D341Med (cell line): ENCODE data around the gene SCNN1A.

Experiments used
- DNase-seq: peaks from one replicate; pipeline ENCODE4 v3.0.0; 2012; ENCODE audit warnings: low spot score

Gene SCNN1A

DNA sequence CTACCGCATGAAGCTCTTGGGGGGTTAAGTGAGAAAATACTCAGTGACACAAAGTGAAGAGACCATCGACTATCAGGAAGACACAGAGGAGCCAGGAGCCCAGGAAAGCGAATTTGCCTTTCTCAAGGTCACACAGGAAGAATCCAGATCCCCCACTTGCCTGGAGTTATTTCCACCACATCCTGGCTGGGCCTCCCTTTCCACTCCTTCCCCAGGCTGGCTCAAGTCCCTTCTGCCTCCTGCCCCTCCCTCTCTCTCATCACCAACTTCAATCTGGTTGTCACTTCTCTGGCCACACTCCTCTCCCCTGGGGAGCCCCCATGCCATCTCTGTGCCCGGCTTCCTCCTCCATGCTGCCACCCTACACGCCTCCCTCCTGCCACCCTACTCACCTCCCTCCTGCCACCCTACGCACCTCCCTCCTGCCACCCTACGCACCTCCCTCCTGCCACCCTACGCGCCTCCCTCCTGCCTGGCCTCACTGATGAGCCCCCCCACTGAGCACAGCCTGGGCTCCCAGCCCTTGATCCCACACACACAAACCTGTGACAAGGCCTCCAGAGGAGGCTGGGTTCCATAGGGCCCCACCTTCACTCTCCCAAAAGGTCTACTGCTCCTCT lies 6.3 kb downstream of the SCNN1A start:
- no peak for DNase-seq

GRCh38 chr12:6367969-6368892 lies 7.1 kb downstream of the SCNN1A start:
- DNase-seq: no peak

GRCh38 chr12:6367065-6367968 lies 8.0 kb downstream of the SCNN1A start:
- DNase-seq: no peak

DNA sequence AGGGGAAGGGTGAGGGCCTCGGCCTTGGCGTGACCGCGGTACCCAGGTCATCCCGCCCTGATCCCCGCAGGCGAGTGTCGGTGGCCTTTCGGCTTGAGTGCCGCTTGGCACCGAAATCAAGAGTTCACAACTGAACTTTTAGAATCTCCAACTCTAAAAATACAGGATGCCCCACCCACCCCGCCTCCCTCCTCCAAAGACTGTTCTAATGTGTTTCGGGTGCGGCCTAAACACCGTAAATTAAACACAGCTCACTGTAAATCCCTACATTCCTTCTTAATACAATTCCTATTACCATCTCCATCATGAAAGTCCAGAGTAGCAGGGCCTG lies 11.4 kb downstream of the SCNN1A start:
- DNase-seq: no peak

DNA sequence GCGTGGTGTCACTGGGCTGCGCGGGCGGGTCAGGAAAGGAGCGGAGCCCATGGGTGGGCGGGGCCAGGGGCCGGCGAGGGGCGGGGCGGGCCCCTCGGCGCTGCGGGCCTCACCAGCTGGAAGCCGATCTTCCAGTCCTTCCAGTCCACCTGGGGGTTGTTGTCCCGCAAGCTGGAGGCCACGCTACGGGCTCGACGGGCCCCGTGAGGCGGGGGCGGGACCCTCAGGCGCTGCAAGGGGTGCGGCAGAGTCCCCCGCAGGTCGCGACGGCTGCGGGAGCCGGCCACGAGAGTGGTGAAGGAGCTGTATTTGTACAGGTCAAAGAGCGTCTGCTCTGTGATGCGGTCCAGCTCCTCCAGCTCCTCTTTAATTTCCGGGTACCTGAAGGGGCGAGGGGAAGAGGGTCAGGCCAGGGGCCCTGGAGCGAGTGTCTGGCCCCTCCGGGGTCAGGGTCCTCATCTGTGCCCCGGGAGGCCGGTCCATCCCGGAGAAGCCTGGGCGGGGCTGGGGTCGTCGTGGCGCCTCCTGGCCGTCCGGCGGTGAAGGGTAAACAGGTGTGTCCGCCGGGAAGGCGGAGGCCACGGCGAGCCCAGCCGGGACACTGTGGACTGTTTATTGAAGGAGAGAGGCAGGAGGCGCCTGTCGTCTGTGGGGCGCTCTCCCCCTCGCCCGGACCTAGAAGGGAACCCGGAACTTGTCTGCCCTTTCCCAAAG lies 11.9 kb downstream of the SCNN1A start:
- DNase-seq: no peak

GRCh38 chr12:6363010-6363329 lies 12.4 kb downstream of the SCNN1A start:
- no peak for DNase-seq

DNA sequence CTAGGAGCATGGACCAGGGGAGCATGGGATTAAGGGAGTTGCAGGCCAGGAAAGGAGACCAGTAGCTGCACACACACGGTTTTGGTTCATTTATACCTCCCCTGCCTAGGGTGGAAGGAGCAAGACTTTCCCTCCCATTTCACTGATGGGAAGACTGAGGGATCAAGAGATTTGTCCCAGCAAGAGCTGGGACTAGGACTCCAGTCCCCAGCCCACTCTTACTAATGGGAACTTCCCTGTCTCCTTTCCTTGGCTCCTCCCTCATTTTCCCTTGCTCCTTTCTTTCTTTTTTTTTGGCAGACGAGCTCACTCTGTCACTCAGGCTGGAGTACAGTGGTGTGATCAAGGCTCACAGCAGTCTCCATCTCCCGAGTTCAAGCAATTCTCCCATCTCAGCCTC lies 13.0 kb downstream of the SCNN1A start:
- no peak for DNase-seq

DNA sequence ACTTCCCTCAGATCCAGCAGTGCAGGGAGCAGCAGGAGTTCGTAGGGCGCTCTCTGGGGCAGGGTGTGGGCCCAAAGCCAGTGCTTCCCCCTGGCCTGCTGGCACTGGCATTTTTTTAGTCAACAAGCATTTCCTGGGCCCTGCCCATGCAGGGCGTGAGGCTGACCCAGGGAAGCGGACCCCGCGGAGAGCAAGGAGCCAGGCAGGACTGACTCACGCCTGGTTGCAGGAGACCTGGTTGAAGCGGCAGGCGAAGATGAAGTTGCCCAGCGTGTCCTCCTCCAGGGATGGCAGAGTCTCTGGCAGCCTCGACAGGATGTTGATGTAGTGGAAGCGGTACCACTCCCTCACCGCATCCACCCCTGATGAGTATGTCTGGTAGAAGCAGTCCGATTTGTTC lies 13.5 kb downstream of the SCNN1A start:
- DNase-seq: no peak

- DNase-seq: no peak
Measured at GRCh38 chr12:6360578-6361490, 14.5 kb downstream of the SCNN1A start.

DNA sequence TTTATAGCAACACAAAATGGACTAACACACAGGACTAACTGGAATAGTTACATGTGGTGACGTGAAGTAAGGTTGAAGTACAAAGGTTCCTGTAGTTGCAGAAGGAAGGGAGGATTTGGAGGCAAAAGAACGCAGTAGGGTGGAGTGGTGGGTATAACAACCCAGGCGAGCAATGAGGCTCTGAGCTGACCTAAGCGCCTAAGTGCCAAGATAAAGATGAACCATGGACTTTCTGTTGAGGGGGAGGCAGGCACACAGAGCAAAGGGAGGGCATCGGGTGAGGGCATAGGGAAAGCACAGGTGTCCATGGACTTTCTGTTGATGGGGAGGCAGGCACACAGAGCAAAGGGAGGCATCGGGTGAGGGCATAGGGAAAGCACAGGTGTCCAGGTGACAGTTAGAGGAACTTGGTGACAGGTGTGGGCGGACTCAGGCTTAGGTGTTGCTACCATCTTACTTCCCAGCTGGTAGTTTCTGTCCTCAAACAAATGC lies 15.2 kb downstream of the SCNN1A start:
- DNase-seq: no peak

- no peak for DNase-seq
Measured at GRCh38 chr12:6358881-6359280, 16.5 kb downstream of the SCNN1A start.

- DNase-seq: no peak
Measured at GRCh38 chr12:6356374-6356820, 19.0 kb downstream of the SCNN1A start.

- no peak for DNase-seq
Measured at GRCh38 chr12:6355491-6356373, 19.6 kb downstream of the SCNN1A start.

- DNase-seq: no peak
Measured at GRCh38 chr12:6354495-6355393, 20.6 kb downstream of the SCNN1A start.

DNA sequence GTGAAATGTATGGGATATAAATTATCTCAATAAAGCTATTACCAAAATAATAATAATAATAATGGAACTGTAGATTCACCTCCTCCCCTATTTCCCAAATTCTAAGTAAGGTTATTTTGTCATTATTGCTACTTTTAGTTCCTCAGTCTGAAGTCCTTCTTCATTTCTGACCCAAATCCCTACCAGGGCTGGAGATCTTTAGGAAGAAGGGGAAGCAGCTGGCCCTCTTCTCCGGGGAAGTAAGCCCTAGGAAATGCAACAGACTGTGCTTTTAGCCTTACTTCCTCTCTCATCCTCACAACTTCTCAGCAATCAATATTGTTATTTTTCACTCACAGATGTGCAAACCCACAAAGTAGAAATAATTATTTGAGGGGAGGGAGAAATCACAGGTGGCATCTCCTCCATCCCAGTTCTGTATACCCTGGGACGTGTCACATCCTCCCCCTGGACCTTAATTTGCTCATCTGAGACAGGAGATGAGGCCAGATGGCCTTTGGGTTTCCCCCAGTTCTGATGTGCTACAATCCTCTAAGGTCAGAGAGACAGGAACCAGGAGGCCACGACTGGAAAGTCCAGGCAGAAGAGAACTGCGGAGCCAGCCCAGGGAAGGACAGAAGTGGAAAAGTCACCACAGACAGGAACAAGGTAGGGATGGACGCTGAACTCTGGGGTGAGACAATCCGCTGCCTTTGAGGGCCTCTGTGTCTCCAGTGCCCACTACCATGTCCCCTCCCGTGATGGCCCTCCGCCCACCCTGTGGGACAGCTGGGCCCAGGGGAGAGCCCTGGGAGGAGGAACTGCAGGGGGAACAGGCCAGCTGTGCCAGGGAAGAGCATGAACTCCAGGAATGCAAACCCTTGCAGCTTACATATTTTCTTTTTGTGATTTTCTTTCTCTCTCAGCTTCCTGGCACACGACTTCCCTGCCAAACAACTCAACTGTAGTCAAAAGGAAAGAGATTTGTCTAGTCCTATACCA lies 22.9 kb downstream of the SCNN1A start:
- no peak for DNase-seq

- DNase-seq: no peak
Measured at GRCh38 chr12:6351622-6352021, 23.7 kb downstream of the SCNN1A start.
